Activated naive CD4-positive, alpha-beta T cell treated with anti-CD3 and anti-CD28 coated beads, Interleukin-2, amount 50 U/mL, for 16 hours (primary cell): ENCODE results near the gene CEP135.
A peak's percentile ranks its signal among the peaks of the same experiment; 100 is the strongest.
"Not testable (repeated sequence)": the region's sequence is repeated elsewhere in the genome, so short reads cannot be mapped to it uniquely, and the experiment has no call there.

ENCODE experiments used
- DNase-seq: peaks from one replicate; pipeline ENCODE4 v3.0.0-alpha.2; 2020

Gene CEP135

GRCh38 chr4:56040842-56041241 lies 92.1 kb downstream of the CEP135 start:
- DNase-seq: no peak

DNA sequence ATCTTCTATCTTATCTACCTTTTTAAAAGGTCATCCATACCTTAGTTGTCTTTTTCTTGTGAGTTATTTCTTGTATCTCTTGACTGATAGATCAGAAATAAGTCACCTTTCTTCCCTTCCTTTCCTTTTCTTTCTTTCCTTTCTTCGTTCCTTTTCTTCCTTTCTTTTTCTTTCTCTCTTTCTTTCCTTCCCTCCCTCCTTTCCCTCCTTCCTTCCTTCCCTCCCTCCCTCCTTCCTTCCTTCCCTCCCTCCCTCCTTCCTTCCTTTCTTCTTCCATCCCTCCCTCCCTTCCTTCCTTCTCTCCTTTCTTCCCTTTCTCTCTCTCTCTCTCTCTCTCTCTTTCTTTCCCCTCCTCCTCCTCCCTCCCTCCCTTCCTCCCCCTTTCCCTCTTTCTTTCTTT lies 93.5 kb downstream of the CEP135 start:
- no peak for DNase-seq

- DNase-seq: no peak
Measured at GRCh38 chr4:56048383-56048701, 99.6 kb downstream of the CEP135 start.

- DNase-seq: peak; percentile 48
Measured at GRCh38 chr4:56048702-56049431, 100.1 kb downstream of the CEP135 start.

DNA sequence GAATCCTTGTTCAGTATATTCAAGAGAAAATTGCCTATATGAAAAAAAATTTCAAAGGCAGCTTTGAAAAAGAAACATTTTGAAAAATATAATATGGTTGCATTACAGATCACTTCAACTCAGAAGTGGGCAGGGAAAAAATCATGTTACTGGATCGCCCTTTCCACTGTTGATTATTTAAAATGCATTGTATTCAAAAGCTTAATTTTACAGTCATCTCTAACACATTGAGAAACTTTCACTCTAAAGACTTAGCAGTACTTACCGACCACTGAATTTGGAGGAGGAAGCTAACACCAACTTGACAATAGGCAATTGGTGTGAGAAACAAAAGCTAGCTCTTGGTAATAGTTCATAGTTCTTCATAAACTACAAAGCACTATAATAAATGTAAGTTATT lies 101.9 kb downstream of the CEP135 start:
- DNase-seq: no peak

DNA sequence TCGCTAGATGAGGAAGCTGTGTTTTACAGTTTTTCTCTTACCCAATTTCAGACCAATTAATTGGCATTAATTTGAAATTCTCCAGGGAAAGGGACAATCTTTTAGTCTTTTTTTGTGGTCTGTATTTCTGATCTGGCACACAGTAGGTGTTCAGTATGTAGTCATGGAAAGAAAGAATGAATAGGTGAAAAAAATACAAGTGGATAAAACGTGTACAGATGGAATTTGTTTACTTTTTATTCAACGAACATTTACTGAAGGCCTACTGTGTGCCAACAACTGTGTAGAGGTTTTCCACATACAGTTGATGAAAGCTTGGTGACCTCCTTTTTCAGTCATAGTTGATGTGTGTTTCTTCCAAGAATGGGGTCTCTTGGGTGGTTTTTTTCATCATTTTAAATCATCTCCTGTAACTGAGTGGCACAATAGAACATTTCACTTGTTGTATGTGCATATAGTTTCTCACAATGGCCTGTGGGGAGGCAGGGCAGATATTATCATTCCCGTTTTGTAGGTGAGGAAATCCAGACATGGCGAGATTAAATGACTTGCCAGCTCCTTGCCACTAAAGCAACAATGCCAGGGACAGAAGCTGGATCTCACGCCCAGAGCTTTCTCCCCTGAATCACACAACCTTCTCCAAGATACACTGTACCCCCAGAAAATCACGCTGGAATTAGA lies 102.4 kb downstream of the CEP135 start:
- DNase-seq: no peak

GRCh38 chr4:56051710-56052075 lies 102.9 kb downstream of the CEP135 start:
- no peak for DNase-seq

GRCh38 chr4:56052481-56052880 lies 103.7 kb downstream of the CEP135 start:
- no peak for DNase-seq

GRCh38 chr4:56052966-56053365 lies 104.2 kb downstream of the CEP135 start:
- DNase-seq: no peak

GRCh38 chr4:56055027-56055977 lies 106.6 kb downstream of the CEP135 start:
- no peak for DNase-seq

DNA sequence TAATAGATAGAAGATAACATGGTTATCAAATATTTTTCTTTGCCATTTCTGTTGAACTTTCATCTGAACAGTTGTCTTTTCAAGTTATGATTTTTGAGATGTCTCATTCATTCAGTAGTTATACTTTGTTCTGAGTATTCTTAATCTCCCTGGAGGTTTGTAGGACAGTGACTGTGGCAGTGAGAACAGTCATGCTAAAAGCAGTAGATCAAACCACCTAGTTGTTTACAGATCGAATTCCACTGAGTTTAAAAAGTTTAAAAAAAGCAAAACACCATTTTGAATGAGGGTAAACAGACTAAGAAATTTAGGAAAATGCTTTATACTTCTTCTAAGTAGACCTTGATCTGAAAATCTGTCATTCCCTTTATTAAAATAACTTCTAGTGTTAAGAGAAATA lies 107.2 kb downstream of the CEP135 start:
- no peak for DNase-seq

DNA sequence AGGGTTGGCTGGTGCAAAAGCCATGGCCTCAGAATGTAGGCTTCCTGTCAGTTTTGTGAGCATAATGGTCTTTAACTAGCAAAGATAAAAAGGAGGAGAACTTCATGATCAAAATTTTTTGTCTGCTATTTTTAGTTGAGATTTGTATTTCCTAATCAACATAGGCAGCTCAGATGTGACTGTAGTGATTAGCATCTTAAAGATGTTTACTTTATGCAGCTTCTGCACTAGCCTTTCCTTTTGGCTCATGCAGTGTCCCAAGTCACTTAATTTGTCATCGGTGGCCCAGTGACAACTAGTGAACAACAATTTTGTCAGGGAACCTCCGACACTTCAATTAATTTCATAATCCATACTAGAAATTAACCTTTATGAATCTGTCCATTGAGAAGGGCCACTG lies 109.8 kb downstream of the CEP135 start:
- DNase-seq: no peak

DNA sequence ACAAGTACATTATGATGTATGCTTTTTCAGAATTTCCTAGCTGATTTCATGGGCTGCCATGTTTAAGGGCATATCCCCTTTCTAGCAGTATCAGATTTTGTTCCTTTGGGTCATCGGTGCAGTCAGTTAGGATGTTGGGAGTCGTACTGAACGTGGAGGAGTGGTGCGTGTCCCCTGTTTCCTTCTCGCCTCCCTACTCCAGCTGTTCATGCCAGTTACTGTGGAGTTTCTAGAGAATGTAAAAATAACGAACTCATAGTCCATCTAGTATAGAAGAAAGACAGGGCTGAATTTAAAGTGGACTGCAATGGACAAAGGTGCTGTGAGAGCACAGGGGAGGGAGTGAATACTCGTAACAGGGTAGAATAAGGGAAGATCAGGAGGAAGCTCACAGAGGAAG lies 111.3 kb downstream of the CEP135 start:
- no peak for DNase-seq

GRCh38 chr4:56062106-56062505 lies 113.4 kb downstream of the CEP135 start:
- DNase-seq: no peak

DNA sequence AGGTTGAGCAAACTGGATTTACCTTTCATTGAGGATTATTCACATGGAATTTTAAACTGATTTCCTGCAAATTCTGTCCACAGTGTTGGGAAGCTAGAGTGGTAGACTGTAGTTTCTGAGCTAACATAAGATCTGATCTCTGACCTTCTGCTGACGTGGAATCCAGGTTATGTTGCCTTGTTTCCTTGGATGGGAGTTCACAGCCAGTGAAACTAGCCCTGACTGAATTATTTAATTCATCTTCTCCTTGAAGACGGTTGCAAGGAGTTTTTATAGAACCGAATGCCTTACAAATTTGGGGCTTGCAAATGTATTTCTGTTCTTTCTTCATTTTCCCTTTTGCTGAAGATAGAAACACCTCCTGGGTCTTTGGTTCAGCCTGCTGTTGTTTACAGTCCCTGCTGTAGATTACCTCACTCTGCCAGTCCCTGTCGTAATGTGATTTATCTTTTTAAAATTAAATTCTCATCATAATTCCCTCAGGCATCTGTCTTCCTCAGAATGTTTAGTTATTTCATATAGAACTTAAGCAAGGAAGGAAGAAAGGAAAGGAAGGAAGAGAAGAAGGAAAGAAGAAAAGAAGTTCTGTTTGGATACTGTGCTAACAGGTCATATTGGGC lies 113.9 kb downstream of the CEP135 start:
- no peak for DNase-seq

DNA sequence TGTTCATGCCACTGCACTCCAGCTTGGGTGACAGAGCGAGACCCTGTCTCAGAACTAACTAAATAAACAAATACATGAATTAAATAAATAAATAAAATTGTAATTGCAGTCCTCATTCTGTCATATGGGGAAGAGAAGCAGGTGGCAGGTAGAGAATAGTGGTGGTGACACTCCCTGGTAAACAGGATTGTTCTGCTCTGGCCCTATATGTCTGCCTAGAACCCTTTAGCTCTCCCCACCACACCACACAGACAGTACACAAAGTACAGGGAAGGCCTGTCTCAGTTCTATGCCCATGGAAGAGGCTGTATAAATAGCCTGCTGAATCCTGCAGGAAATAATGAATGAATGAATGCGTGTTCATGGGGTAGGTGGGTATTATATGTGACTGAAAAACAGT lies 117.7 kb downstream of the CEP135 start:
- no peak for DNase-seq

- DNase-seq: no peak
Measured at GRCh38 chr4:56067826-56068225, 119.1 kb downstream of the CEP135 start.

DNA sequence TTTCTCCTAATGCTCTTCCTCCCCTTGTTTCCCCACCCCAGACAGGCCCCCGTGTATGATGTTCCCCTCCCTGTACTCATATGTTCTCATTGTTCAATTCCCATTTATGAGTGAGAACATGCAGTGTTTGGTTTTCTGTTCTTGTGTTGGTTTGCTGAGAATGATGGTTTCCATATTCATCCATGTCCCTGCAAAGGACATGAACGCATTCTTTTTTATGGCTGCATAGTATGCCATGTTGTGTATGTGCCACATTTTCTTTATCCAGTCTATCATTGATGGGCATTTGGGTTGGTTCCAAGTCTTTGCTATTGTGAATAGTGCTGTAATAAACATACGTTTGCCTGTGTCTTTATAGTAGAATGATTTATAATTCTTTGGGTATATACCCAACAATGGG lies 124.0 kb downstream of the CEP135 start:
- DNase-seq: not testable (repeated sequence)

DNA sequence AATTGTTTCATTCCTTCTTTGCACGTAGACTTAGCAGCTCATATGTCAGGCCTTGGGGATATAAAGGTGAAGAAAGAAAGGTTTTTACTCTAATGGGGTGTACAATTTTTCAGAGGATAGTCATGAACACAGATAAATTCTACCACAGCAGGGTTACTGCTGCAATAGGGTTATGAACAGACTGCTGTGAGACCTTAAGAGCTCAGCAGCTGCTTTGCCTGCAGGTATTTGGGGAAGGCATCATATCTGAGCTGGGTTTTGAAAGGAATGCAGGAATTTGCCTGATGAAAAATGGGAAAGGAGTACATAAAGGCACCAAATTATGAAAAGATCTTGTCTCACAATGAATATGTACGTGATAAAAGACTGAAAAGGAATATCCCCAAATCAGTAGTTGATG lies 128.9 kb downstream of the CEP135 start:
- no peak for DNase-seq

DNA sequence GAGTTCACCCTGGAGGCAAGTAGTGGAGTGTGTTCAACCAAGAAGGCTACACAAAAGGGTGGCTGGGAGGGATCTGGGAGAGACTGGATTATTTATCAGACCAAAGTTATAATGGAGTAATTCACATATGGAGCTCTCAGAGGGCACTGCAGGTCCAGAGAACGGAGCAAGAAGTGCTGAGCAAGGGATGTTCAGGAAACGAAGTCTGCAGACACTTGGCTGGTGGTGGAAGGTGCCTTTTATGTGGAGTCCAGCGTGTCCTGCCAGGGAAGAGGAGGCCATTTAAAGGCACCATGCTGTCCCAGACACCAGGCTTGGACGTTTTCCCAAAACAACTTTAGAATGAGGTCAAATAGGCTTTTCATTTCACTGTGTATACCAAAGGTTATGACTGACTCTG lies 130.1 kb downstream of the CEP135 start:
- no peak for DNase-seq

GRCh38 chr4:56080384-56080783 lies 131.6 kb downstream of the CEP135 start:
- no peak for DNase-seq

DNA sequence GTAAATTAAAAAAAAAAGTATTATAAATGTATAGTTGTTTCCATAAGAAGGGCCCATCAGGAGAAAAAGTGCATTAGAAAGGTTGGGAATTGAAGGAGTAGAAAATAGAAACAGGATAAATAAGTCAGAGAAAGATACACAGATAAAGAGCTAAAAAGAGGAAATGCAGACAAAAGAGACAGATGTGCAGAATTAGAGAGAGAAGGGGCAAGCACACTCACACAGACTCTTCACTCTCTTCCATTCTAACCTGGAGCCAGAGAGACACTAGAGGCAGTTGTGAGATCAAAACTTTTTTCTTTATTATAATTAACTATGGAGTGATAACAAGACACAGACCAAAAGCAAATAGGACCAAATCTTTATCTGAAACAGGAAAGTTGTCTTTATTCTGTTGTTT lies 134.1 kb downstream of the CEP135 start:
- DNase-seq: no peak
